K562 (cell line): ENCODE measurements around the gene THG1L. TPM values are rescaled to one million over a fixed set of nuclear protein-coding genes. Genes with fewer than 3 reads are reported as not detected.

Experiments used
- C11orf30 ChIP-seq: fragments of 450-650 bp; IDR thresholded peaks from 2 replicates; pipeline ENCODE4 v1.6.1; 2016; ENCODE audit warnings: low read depth, mild to moderate bottlenecking
- CTCF ChIP-seq, 3 experiments: IDR thresholded peaks in 2 of 3; conservative IDR thresholded peaks in 1 of 3; 2 replicates each; pipeline ENCODE4 v1.5.1; 2011 to 2012; ENCODE audit warnings: low read length in 3 of 3, mild to moderate bottlenecking in 3 of 3, control low read depth in 2 of 3, improper control_type of control experiment in 1 of 3, inconsistent platforms in 1 of 3, low read depth in 1 of 3, mixed read lengths in 1 of 3, moderate library complexity in 1 of 3; ENCODE audit not compliant: insufficient read depth in 2 of 3
- EWSR1 ChIP-seq: fragments of 450-650 bp; IDR thresholded peaks from 2 replicates; pipeline ENCODE4 v1.6.1; 2018; ENCODE audit warnings: borderline replicate concordance, mild to moderate bottlenecking, low read depth, moderate library complexity; ENCODE audit not compliant: partially characterized antibody
- FOXK1 ChIP-seq: sonication (generic); formaldehyde crosslinking; IDR thresholded peaks from 2 replicates; pipeline ENCODE4 v1.8.0; 2022; ENCODE audit warnings: missing genetic modification reagents, mild to moderate bottlenecking, borderline replicate concordance
- HDAC1 ChIP-seq, 2 experiments: fragments of 450-650 bp; IDR thresholded peaks; 2 replicates each; pipeline ENCODE4 v1.6.1; 2016 to 2017; ENCODE audit warnings: inconsistent platforms in 1 of 2, mild to moderate bottlenecking in 1 of 2, moderate library complexity in 1 of 2
- HNRNPK ChIP-seq: fragments of 200-400 bp; formaldehyde crosslinking; IDR thresholded peaks from one replicate; pipeline ENCODE4 v1.6.1; 2018; ENCODE audit warnings: mild to moderate bottlenecking, low read depth, low read length; ENCODE audit not compliant: poor library complexity, severe bottlenecking
- KDM5B ChIP-seq: fragments of 200-600 bp; sonication (generic); IDR thresholded peaks from 2 replicates; pipeline ENCODE4 v1.6.1; 2012; ENCODE audit warnings: low read depth, mild to moderate bottlenecking, moderate library complexity, low read length, control low read depth, inconsistent platforms; ENCODE audit not compliant: insufficient replicate concordance
- KLF1 ChIP-seq: fragments of 450-650 bp; IDR thresholded peaks from 2 replicates; pipeline ENCODE4 v1.6.1; 2016; ENCODE audit warnings: missing genetic modification characterization, missing compliant biosample characterization
- LEF1 ChIP-seq: fragments of 450-650 bp; IDR thresholded peaks from 2 replicates; pipeline ENCODE4 v1.6.1; 2016; ENCODE audit warnings: mild to moderate bottlenecking
- MCM5 ChIP-seq: fragments of 450-650 bp; IDR thresholded peaks from 2 replicates; pipeline ENCODE4 v1.6.1; 2016; ENCODE audit warnings: low read depth
- NFIX ChIP-seq: fragments of 250-450 bp; sonication (Bioruptor Pico); IDR thresholded peaks from 2 replicates; pipeline ENCODE4 v1.4.0; 2020; ENCODE audit warnings: low read depth, mild to moderate bottlenecking, moderate library complexity
- PHF8 ChIP-seq: fragments of 200-600 bp; sonication (generic); IDR thresholded peaks from 2 replicates; pipeline ENCODE4 v1.6.1; 2012; ENCODE audit warnings: mixed run types, mild to moderate bottlenecking, inconsistent platforms, low read length, moderate library complexity, borderline replicate concordance
- SMC3 ChIP-seq: conservative IDR thresholded peaks from 2 replicates; pipeline ENCODE4 v1.6.1; 2011; ENCODE audit warnings: low read depth, low read length, improper control_type of control experiment; ENCODE audit not compliant: insufficient read depth
- SNAPC5 ChIP-seq: fragments of 250-450 bp; sonication (Bioruptor Pico); IDR thresholded peaks from 2 replicates; pipeline ENCODE4 v1.8.0; 2021; ENCODE audit warnings: moderate library complexity, mild to moderate bottlenecking, inconsistent platforms
- SRF ChIP-seq, 2 experiments: fragments of 250-450, 450-650 bp in 1 of 2; sonication (Bioruptor Pico) in 1 of 2; sonication (generic) in 1 of 2; formaldehyde crosslinking; IDR thresholded peaks; 2 replicates each; pipeline versions ENCODE4 v1.5.0 to v1.5.1; 2020 to 2022; ENCODE audit warnings: mild to moderate bottlenecking in 1 of 2, missing genetic modification reagents in 1 of 2
- TBP ChIP-seq: optimal IDR thresholded peaks from 2 replicates; pipeline ENCODE3; 2011; ENCODE audit warnings: low read depth, low read length, improper control_type of control experiment
- ZBTB26 ChIP-seq: fragments of 450-650 bp; formaldehyde crosslinking; IDR thresholded peaks from 2 replicates; pipeline ENCODE4 v1.4.0; 2022; ENCODE audit warnings: missing genetic modification characterization
- ZMIZ1 ChIP-seq, 2 experiments: fragments of 150-350 bp in 1 of 2; IDR thresholded peaks; 2 replicates each; pipeline ENCODE4 v1.6.1; 2012 to 2016; ENCODE audit warnings: low read depth in 2 of 2, low read length in 2 of 2, mild to moderate bottlenecking in 1 of 2, moderate library complexity in 1 of 2
- ZNF699 ChIP-seq: fragments of 250-450 bp; sonication (Bioruptor Pico); IDR thresholded peaks from 2 replicates; pipeline ENCODE4 v1.8.0; 2021; ENCODE audit warnings: mild to moderate bottlenecking, moderate library complexity; ENCODE audit not compliant: insufficient replicate concordance
- ZNF717 ChIP-seq: fragments of 250-450 bp; sonication (Bioruptor Pico); IDR thresholded peaks from 2 replicates; pipeline ENCODE4 v1.5.0; 2021
- ZSCAN32 ChIP-seq: fragments of 450-650 bp; formaldehyde crosslinking; IDR thresholded peaks from 2 replicates; pipeline ENCODE4 v1.4.0; 2020; ENCODE audit warnings: mild to moderate bottlenecking, moderate library complexity
- polyA plus RNA-seq, 8 experiments: library from polyadenylated mRNA; depleted of rRNA in 4 of 8; stranded (reverse) in 5 of 8; unstranded in 3 of 8; fragments of >200 nt; fragmentation: Nextera tagmentation in 2 of 8; fragmentation: Illumina TruSeq in 1 of 8; extraction: Ambion mirVana in 2 of 8; extraction: Trizol in 1 of 8; gene quantifications; 2 replicates each; pipeline versions ENCODE4 v1.2.1 to v1.2.3, GENCODE V29; 2011 to 2014; ENCODE audit warnings: inconsistent platforms in 1 of 8, missing spikeins in 1 of 8
- total RNA-seq, 7 experiments: library from RNA; depleted of rRNA in 6 of 7; stranded (reverse); fragments of >200 nt in 6 of 7; fragmentation: Illumina TruSeq in 2 of 7; extraction: Trizol in 2 of 7; gene quantifications; 2 replicates each; pipeline versions ENCODE4 v1.2.1 to v1.2.3, GENCODE V29; 2011 to 2021; ENCODE audit warnings: low replicate concordance in 1 of 7

THG1L gene
- total and polyA plus RNA-seq, 9 of the 15 experiments (the other 6 are each of a cell fraction or from before 2014, with no cell fraction given) = 21.8 to 40.7 (median 28.0) TPM

- peak in 1 of 2 experiments; percentile 56; a peak in 1 of 4 replicates for TF ChIP-seq ZMIZ1 (IDR thresholded peaks at IDR 0.05; ENCODE audit: low read depth in 2 of 2, low read length in 2 of 2)
- no peak for TF ChIP-seq ZBTB26
- TF ChIP-seq KLF1 (tag) = no peak
- TF ChIP-seq HNRNPK = no peak
- TF ChIP-seq HDAC1 (IDR thresholded peaks at IDR 0.05) = no peak
- TF ChIP-seq EWSR1 = no peak
- peak; percentile 62 for TF ChIP-seq TBP
- TF ChIP-seq LEF1 = no peak
- TF ChIP-seq KDM5B = peak; percentile 28
- peak; percentile 64; the same call in 1 of the 2 replicates for TF ChIP-seq PHF8
- no peak for TF ChIP-seq SNAPC5
- peak; percentile 99 to 100 (median 100) for TF ChIP-seq CTCF (IDR thresholded peaks at IDR 0.05 in 2 of 3, conservative IDR thresholded peaks at IDR 0.05 in 1 of 3; ENCODE audit: insufficient read depth in 2 of 3, low read depth in 1 of 3, low read length in 3 of 3)
- TF ChIP-seq ZNF699 (CRISPR knock-in tag) = no peak
- TF ChIP-seq FOXK1 = no peak
- no peak for TF ChIP-seq C11orf30
- peak; percentile 98 for TF ChIP-seq SMC3
- TF ChIP-seq MCM5 = no peak
- no peak for TF ChIP-seq ZSCAN32
- no peak for TF ChIP-seq SRF (CRISPR knock-in tag; IDR thresholded peaks at IDR 0.05)
- no peak for TF ChIP-seq NFIX
- no peak for TF ChIP-seq ZNF717
Measured at GRCh38 chr5:157743163-157744050, 12.2 kb downstream of the THG1L start, which contains the start of gene LSM11 (continued).
